ENCODE measurements around the gene ETS1. TPM values are rescaled to one million over a fixed set of nuclear protein-coding genes. Genes with fewer than 3 reads are reported as not detected.
A peak's percentile ranks its signal among the peaks of the same experiment; 100 is the strongest.

ETS1 gene, protein sequence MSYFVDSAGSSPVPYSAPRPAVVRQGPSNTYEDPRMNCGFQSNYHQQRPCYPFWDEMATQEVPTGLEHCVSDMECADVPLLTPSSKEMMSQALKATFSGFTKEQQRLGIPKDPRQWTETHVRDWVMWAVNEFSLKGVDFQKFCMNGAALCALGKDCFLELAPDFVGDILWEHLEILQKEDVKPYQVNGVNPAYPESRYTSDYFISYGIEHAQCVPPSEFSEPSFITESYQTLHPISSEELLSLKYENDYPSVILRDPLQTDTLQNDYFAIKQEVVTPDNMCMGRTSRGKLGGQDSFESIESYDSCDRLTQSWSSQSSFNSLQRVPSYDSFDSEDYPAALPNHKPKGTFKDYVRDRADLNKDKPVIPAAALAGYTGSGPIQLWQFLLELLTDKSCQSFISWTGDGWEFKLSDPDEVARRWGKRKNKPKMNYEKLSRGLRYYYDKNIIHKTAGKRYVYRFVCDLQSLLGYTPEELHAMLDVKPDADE
- total RNA-seq (10 to 100 TPM; 16.3 to 61.7 (median 46.7) TPM), polyA plus RNA-seq (10 to 100 TPM in 2 of 3 donors, 1 to 10 TPM in 1; 9.6 to 34.1 (median 17.9) TPM)
- long read RNA-seq, donor 1 = 0 reads
- long read RNA-seq, donor 2, partial matches to known transcripts = 0 of 2 reads
- long read RNA-seq, donor 2, other reads (novel, unspliced or antisense) = 0 of 2 reads
- long read RNA-seq, donor 3, full-length matches to known transcripts = 2 of 2 reads
- long read RNA-seq, donor 3, partial matches to known transcripts = 0 of 2 reads
- long read RNA-seq, donor 3, other reads (novel, unspliced or antisense) = 0 of 2 reads
- long read RNA-seq, donor 4, partial matches to known transcripts = 0 of 1 reads
- long read RNA-seq, donor 4, other reads (novel, unspliced or antisense) = 1 of 1 reads
- long read RNA-seq, donor 5, transcript ETS1-201 (8 exons, 2,231 nt) = major isoform, 16 of 25 reads
- long read RNA-seq, donor 5, partial matches to known transcripts = 0 of 25 reads
- long read RNA-seq, donor 5, other reads (novel, unspliced or antisense) = 9 of 25 reads
- long read RNA-seq, donor 6 = 0 reads
- long read RNA-seq, donor 7 = 0 reads
- long read RNA-seq, donor 8, partial matches to known transcripts = 0 of 3 reads
- long read RNA-seq, donor 8, other reads (novel, unspliced or antisense) = 0 of 3 reads
- long read RNA-seq, donor 9, full-length matches to known transcripts = 3 of 3 reads
- long read RNA-seq, donor 9, partial matches to known transcripts = 0 of 3 reads
- long read RNA-seq, donor 9, other reads (novel, unspliced or antisense) = 0 of 3 reads
- long read RNA-seq, donor 10, partial matches to known transcripts = 0 of 1 reads
- long read RNA-seq, donor 10, other reads (novel, unspliced or antisense) = 0 of 1 reads

DNA sequence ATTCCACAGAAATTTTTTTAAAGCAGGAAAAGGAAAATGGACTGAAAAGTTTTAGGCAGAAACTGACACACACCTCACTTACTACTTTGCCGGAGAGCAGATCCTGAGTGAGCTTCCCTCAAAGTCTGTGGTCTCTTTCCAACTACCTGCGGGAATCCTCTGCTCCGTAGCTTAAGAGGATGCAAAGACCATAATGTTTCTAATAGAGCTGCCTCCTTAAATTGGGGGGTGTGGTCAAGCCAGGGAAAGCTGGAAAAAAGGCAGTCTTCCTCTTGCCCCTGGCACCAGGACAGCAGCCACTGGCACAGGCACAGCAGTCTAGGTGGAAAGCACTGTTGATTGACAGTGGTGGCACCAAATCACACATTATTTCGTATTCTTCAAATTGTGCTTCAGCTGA is at the start of gene ETS1:
Gene ETS1, minus strand, starts transcription at position 144 of the 400 bp plus-strand sequence. CDS start 14,428 bp downstream, outside the sequence.
- WGBS, 4 donors = 17 to 37% (median 30%) methylated on average over 4 of the region's 4 CpGs
- Histone ChIP-seq H3K27ac (no peak within 1 kb of the TSS), H3K4me1 (replicated peaks in 1 of 2) (no peaks in the 10 kb centered on the region), H3K4me3 (peak within 1 kb of the TSS in 1 of 4 donors; percentile 35), H3K36me3 (replicated peaks in 1 of 2) (no peaks in the 10 kb centered on the region), H3K9me3 (replicated peaks in 1 of 3) (no peaks in the 10 kb centered on the region), H3K27me3 (no peaks in the 10 kb centered on the region)
- no peak for TF ChIP-seq POLR2A (IDR thresholded peaks at IDR 0.05)
- TF ChIP-seq, protein P1, sequence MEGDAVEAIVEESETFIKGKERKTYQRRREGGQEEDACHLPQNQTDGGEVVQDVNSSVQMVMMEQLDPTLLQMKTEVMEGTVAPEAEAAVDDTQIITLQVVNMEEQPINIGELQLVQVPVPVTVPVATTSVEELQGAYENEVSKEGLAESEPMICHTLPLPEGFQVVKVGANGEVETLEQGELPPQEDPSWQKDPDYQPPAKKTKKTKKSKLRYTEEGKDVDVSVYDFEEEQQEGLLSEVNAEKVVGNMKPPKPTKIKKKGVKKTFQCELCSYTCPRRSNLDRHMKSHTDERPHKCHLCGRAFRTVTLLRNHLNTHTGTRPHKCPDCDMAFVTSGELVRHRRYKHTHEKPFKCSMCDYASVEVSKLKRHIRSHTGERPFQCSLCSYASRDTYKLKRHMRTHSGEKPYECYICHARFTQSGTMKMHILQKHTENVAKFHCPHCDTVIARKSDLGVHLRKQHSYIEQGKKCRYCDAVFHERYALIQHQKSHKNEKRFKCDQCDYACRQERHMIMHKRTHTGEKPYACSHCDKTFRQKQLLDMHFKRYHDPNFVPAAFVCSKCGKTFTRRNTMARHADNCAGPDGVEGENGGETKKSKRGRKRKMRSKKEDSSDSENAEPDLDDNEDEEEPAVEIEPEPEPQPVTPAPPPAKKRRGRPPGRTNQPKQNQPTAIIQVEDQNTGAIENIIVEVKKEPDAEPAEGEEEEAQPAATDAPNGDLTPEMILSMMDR (IDR thresholded peaks at IDR 0.05) = no peak
- no peak for DNase-seq
- intact Hi-C loops (cut with DNase I) = no loop called here

DNA sequence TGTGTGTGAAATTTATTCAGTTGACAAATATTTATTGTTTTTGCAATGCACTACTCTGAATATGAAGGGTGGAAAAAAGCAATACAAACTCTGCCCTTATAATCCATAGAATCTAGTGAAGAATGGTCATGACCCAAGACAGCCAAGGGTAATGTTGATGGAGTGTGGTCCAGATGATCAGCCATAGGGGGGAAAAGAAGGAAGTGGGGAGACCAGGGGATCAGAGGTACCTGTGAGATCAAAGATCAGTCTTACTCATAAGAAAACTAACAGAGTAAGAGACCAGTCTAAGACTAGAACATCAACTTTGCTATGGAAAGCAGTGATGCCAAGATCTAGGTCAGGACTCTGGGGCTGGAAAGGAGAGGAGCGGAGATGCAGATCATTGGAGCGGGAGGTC is 47.0 kb upstream of the ETS1 start:
- no peaks in the 10 kb centered on the region for H3K9me3 ChIP-seq (replicated peaks in 1 of 3)
- H3K27ac ChIP-seq = no peak overlapping the region
- WGBS, 4 donors = 94 to 100% (median 96%) methylated on average over 2 of the region's 2 CpGs
- no peaks in the 10 kb centered on the region for H3K36me3 ChIP-seq (replicated peaks in 1 of 2)
- peaks cover 0 to 3% of the 10 kb centered on the region in 2 donors for H3K4me1 ChIP-seq (replicated peaks in 1 of 2)
- DNase-seq = no peak
- H3K27me3 ChIP-seq = no peaks in the 10 kb centered on the region
- TF ChIP-seq, protein P1 (IDR thresholded peaks at IDR 0.05) = no peak
- TF ChIP-seq POLR2A (IDR thresholded peaks at IDR 0.05) = no peak
- H3K4me3 ChIP-seq = no peak overlapping the region
- intact Hi-C loops (cut with DNase I) = loop anchor here (5.0 kb wide), 2 partner anchors 342 to 462 kb away; no protein-coding TSS in a partner anchor

DNA sequence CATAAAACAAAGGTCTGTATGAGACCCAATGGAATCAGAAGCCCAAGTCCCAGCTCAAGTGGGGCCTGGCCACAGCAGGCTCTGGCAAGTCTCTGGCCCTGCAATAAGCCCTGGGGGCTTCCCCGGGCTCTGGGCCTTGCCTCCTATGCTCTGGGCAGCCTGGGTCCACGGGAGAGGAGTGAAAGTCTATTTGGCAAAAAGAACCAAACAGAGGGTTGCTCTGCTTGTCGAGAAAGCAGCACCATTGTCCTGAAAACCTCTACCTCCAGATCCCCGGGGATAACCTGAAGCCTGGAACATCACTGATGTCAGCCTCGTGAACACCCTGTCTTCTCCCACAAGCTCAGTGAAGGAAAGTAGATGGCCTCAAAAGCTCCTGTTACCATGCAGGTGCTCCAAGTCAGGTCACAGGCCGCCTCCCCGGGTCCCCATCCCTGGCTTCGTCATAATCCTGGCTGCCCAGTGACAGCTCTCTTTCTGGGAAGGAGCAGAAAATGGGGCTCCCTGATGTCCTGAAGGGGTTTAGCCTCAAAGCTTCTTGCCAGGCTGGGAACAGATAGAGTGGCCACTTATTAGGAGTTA is 46.1 kb upstream of the ETS1 start:
- intact Hi-C loops (cut with DNase I) = loop anchor here (5.0 kb wide), 2 partner anchors 341 to 461 kb away; no protein-coding TSS in a partner anchor
- H3K36me3 ChIP-seq (replicated peaks in 1 of 2) = no peaks in the 10 kb centered on the region
- peaks cover 0 to 3% of the 10 kb centered on the region in 2 donors for H3K4me1 ChIP-seq (replicated peaks in 1 of 2)
- no peaks in the 10 kb centered on the region for H3K9me3 ChIP-seq (replicated peaks in 1 of 3)
- no peak overlapping the region for H3K4me3 ChIP-seq
- DNase-seq = no peak
- TF ChIP-seq, protein P1 (IDR thresholded peaks at IDR 0.05) = no peak
- TF ChIP-seq POLR2A (IDR thresholded peaks at IDR 0.05) = no peak
- 54 to 87% (median 72%) methylated on average over 3 to 8 of the region's 8 CpGs for WGBS, 4 donors
- no peak overlapping the region for H3K27ac ChIP-seq
- no peaks in the 10 kb centered on the region for H3K27me3 ChIP-seq

Data from adrenal gland (tissue), 19 donors.